ENCODE data around the gene NKPD1. TPM values are rescaled to one million over a fixed set of nuclear protein-coding genes. Genes with fewer than 3 reads are reported as not detected.

Gene NKPD1
- total RNA-seq, 2 donors from 2014 or later = 3.6 to 4.1 TPM

DNA sequence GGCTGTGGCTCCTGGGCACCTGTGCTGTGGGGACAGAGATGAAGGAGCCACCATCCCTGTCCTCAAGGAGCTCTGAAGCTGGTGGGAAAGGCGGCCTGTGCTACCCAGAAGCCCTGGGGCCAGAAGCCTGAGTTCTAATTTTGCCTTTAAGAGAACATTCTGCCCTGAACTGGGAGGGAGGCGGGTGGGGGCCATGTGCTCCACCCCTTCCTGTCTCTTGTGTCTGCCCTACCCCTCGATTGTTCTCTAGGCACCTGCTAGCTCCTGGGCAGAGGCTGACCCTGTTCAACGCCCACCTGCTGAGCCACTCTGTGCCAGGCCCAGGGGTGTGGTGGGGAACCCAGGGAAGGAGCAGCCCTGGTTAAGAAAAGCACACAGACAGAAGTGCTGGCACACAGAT lies 11.4 kb upstream of the NKPD1 start:
- TF ChIP-seq POLR2A (IDR thresholded peaks at IDR 0.05) (no peak), POLR2AphosphoS5 (IDR thresholded peaks at IDR 0.05) (no peak)
- TF ChIP-seq, protein P1, sequence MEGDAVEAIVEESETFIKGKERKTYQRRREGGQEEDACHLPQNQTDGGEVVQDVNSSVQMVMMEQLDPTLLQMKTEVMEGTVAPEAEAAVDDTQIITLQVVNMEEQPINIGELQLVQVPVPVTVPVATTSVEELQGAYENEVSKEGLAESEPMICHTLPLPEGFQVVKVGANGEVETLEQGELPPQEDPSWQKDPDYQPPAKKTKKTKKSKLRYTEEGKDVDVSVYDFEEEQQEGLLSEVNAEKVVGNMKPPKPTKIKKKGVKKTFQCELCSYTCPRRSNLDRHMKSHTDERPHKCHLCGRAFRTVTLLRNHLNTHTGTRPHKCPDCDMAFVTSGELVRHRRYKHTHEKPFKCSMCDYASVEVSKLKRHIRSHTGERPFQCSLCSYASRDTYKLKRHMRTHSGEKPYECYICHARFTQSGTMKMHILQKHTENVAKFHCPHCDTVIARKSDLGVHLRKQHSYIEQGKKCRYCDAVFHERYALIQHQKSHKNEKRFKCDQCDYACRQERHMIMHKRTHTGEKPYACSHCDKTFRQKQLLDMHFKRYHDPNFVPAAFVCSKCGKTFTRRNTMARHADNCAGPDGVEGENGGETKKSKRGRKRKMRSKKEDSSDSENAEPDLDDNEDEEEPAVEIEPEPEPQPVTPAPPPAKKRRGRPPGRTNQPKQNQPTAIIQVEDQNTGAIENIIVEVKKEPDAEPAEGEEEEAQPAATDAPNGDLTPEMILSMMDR (IDR thresholded peaks at IDR 0.05) = no peak
- no peak for DNase-seq (ENCODE audit: low spot score)
- Histone ChIP-seq H3K9me3 (no peaks in the 10 kb centered on the region), H3K4me1 (replicated peaks) (peaks cover 3% of the 10 kb centered on the region), H3K27ac (no peak overlapping the region), H3K27me3 (replicated peaks; ENCODE audit: insufficient read depth) (no peaks in the 10 kb centered on the region), H3K4me3 (no peak overlapping the region), H3K36me3 (no peaks in the 10 kb centered on the region)
- WGBS = 73% methylated on average over 4 of the region's 4 CpGs
- intact Hi-C loops (cut with DNase I) = no loop called here

DNA sequence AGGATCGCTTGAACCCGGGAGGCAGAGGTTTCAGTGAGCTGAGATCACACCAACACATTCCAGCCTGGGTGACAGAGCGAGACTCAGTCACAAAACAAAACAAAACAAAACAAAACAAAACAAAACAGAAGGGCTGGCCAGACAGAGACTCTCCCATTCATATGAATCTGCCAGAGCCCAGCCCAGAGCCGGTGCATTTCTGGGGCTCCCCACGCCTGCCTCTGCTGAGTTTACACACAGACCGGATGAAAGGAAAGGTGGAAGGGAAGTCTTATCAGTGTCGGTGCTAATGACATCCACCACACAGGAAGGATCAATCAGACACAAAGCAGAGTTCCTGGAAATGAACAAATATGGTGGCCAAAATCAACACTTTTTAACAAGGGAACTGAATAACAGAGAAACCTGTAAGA lies 10.4 kb upstream of the NKPD1 start:
- no peaks in the 10 kb centered on the region for H3K27me3 ChIP-seq (replicated peaks; ENCODE audit: insufficient read depth)
- peaks cover 3% of the 10 kb centered on the region for H3K4me1 ChIP-seq (replicated peaks)
- no peak overlapping the region for H3K27ac ChIP-seq
- H3K36me3 ChIP-seq = no peaks in the 10 kb centered on the region
- intact Hi-C loops (cut with DNase I) = no loop called here
- no peaks in the 10 kb centered on the region for H3K9me3 ChIP-seq
- TF ChIP-seq, protein P1 (IDR thresholded peaks at IDR 0.05) = no peak
- TF ChIP-seq POLR2A (IDR thresholded peaks at IDR 0.05) (no peak), POLR2AphosphoS5 (IDR thresholded peaks at IDR 0.05) (no peak)
- no peak overlapping the region for H3K4me3 ChIP-seq
- DNase-seq (ENCODE audit: low spot score) = no peak
- WGBS = 56% methylated on average over 7 of the region's 7 CpGs

- Histone ChIP-seq H3K4me3 (no peak overlapping the region), H3K27me3 (replicated peaks; ENCODE audit: insufficient read depth) (no peaks in the 10 kb centered on the region), H3K36me3 (no peaks in the 10 kb centered on the region), H3K9me3 (no peaks in the 10 kb centered on the region), H3K27ac (no peak overlapping the region), H3K4me1 (replicated peaks) (peaks cover 3% of the 10 kb centered on the region)
- TF ChIP-seq POLR2AphosphoS5 (IDR thresholded peaks at IDR 0.05) (no peak), POLR2A (IDR thresholded peaks at IDR 0.05) (no peak)
- TF ChIP-seq, protein P1 (IDR thresholded peaks at IDR 0.05) = no peak
- DNase-seq (ENCODE audit: low spot score) = no peak
- intact Hi-C loops (cut with DNase I) = no loop called here
- WGBS = 80% methylated on average over 21 of the region's 21 CpGs
These were observed 9.6 kb upstream of the NKPD1 start for GRCh38 chr19:45170146-45171106.

GRCh38 chr19:45169602-45170001 lies 8.8 kb upstream of the NKPD1 start:
- intact Hi-C loops (cut with DNase I) = no loop called here
- Histone ChIP-seq H3K27ac (no peak overlapping the region), H3K9me3 (no peaks in the 10 kb centered on the region), H3K4me1 (replicated peaks) (peaks cover 3% of the 10 kb centered on the region), H3K36me3 (no peaks in the 10 kb centered on the region), H3K27me3 (replicated peaks; ENCODE audit: insufficient read depth) (no peaks in the 10 kb centered on the region), H3K4me3 (no peak overlapping the region)
- no peak for DNase-seq (ENCODE audit: low spot score)
- 77% methylated on average over 5 of the region's 10 CpGs for WGBS
- TF ChIP-seq POLR2A (IDR thresholded peaks at IDR 0.05) = no peak
- TF ChIP-seq, protein P1 (IDR thresholded peaks at IDR 0.05) = no peak
- no peak for TF ChIP-seq POLR2AphosphoS5 (IDR thresholded peaks at IDR 0.05)

Measured in prostate gland (tissue), 2 donors.